Measurements from ENCODE around the gene ANKRD63. TPM values are rescaled to one million over a fixed set of nuclear protein-coding genes. Genes with fewer than 3 reads are reported as not detected.

ANKRD63 gene
- total RNA-seq, 1 donor from 2014 or later, result not detected

GRCh38 chr15:40306371-40306770 is 23.5 kb upstream of the ANKRD63 start:
- no peak for DNase-seq (ENCODE audit: low read depth)
- peaks cover 39% of the 10 kb centered on the region for H3K27me3 ChIP-seq (ENCODE audit: control insufficient read depth, insufficient read depth, low read length)
- H3K36me3 ChIP-seq (ENCODE audit: control insufficient read depth, insufficient read depth, low read length), result no peaks in the 10 kb centered on the region
- no peak for TF ChIP-seq CTCF (IDR thresholded peaks at IDR 0.05; ENCODE audit: insufficient read depth, low read length, poor library complexity, severe bottlenecking)
- no peak overlapping the region for H3K4me3 ChIP-seq (ENCODE audit: low read depth, low read length)

GRCh38 chr15:40305281-40305680 is 22.4 kb upstream of the ANKRD63 start:
- no peak for TF ChIP-seq CTCF (IDR thresholded peaks at IDR 0.05; ENCODE audit: insufficient read depth, low read length, poor library complexity, severe bottlenecking)
- no peaks in the 10 kb centered on the region for H3K36me3 ChIP-seq (ENCODE audit: control insufficient read depth, insufficient read depth, low read length)
- H3K4me3 ChIP-seq (ENCODE audit: low read depth, low read length), result no peak overlapping the region
- no peak for DNase-seq (ENCODE audit: low read depth)
- H3K27me3 ChIP-seq (ENCODE audit: control insufficient read depth, insufficient read depth, low read length), result peaks cover 35% of the 10 kb centered on the region

GRCh38 chr15:40303576-40303975 is 20.7 kb upstream of the ANKRD63 start:
- DNase-seq (ENCODE audit: low read depth), result no peak
- TF ChIP-seq CTCF (IDR thresholded peaks at IDR 0.05; ENCODE audit: insufficient read depth, low read length, poor library complexity, severe bottlenecking), result no peak
- Histone ChIP-seq H3K27me3 (ENCODE audit: control insufficient read depth, insufficient read depth, low read length) (peaks cover 34% of the 10 kb centered on the region), H3K36me3 (ENCODE audit: control insufficient read depth, insufficient read depth, low read length) (no peaks in the 10 kb centered on the region), H3K4me3 (ENCODE audit: low read depth, low read length) (no peak overlapping the region)

- DNase-seq (ENCODE audit: low read depth), result no peak
- no peak for TF ChIP-seq CTCF (IDR thresholded peaks at IDR 0.05; ENCODE audit: insufficient read depth, low read length, poor library complexity, severe bottlenecking)
- peaks cover 36% of the 10 kb centered on the region for H3K27me3 ChIP-seq (ENCODE audit: control insufficient read depth, insufficient read depth, low read length)
- H3K36me3 ChIP-seq (ENCODE audit: control insufficient read depth, insufficient read depth, low read length), result no peaks in the 10 kb centered on the region
- no peak overlapping the region for H3K4me3 ChIP-seq (ENCODE audit: low read depth, low read length)
Measured at GRCh38 chr15:40302981-40303380, 20.1 kb upstream of the ANKRD63 start.

GRCh38 chr15:40302288-40302886 is 19.5 kb upstream of the ANKRD63 start:
- DNase-seq (ENCODE audit: low read depth), result no peak
- H3K4me3 ChIP-seq (ENCODE audit: low read depth, low read length), result no peak overlapping the region
- peaks cover 36% of the 10 kb centered on the region for H3K27me3 ChIP-seq (ENCODE audit: control insufficient read depth, insufficient read depth, low read length)
- H3K36me3 ChIP-seq (ENCODE audit: control insufficient read depth, insufficient read depth, low read length), result no peaks in the 10 kb centered on the region
- TF ChIP-seq CTCF (IDR thresholded peaks at IDR 0.05; ENCODE audit: insufficient read depth, low read length, poor library complexity, severe bottlenecking), result no peak

Measured in kidney epithelial cell (primary cell).